Measurements from ENCODE around the gene EVI5. TPM values are rescaled to one million over a fixed set of nuclear protein-coding genes. Genes with fewer than 3 reads are reported as not detected.
"Not testable (repeated sequence)": the region's sequence is repeated elsewhere in the genome, so short reads cannot be mapped to it uniquely, and the experiment has no call there.

Gene EVI5
- total RNA-seq, 1 donor from 2014 or later, result 13.7 TPM

DNA sequence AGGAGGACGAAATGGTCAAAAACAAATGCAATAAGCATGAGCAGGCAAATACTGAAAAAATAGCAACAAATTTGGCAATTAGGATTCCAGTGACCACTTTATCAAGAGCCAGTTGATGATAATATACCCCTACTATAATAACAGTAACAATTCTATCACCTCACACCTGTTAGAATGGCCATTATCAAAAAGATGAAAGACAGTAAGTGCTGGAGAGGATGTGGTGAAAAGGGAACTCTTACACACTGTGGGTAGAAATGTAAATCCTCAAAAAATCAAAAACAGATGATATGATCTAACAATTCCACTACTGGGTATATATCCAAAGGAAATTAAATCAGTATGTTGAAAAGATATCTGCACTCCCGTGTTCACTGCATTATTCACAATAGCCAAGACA, 183.9 kb downstream of the EVI5 start:
- H3K36me3 ChIP-seq, result no peaks in the 10 kb centered on the region
- H3K4me2 ChIP-seq, result no peak overlapping the region
- H3K27ac ChIP-seq, result no peak overlapping the region
- DNase-seq (ENCODE audit: low spot score), result no peak
- H3K9me3 ChIP-seq (ENCODE audit: low read depth), result no peaks in the 10 kb centered on the region
- no peaks in the 10 kb centered on the region for H3K36me3 Mint-ChIP-seq
- H3K9ac ChIP-seq, result no peak overlapping the region
- no peak overlapping the region for H3K4me3 ChIP-seq
- H4K20me1 ChIP-seq (ENCODE audit: low read depth), result no peaks in the 10 kb centered on the region
- no peaks in the 10 kb centered on the region for H3K9me3 Mint-ChIP-seq
- H3K4me1 Mint-ChIP-seq, result no peaks in the 10 kb centered on the region
- H2AFZ ChIP-seq (replicated peaks), result no peak overlapping the region
- no peaks in the 10 kb centered on the region for H3K4me1 ChIP-seq
- no peaks in the 10 kb centered on the region for H3K27me3 Mint-ChIP-seq (ENCODE audit: insufficient read depth, low read depth)
- H3K4me3 Mint-ChIP-seq, result no peak overlapping the region
- H3K27ac Mint-ChIP-seq, result no peak overlapping the region
- TF ChIP-seq EZH2phosphoT487 (IDR thresholded peaks at IDR 0.05), result no peak
- TF ChIP-seq, protein P1, sequence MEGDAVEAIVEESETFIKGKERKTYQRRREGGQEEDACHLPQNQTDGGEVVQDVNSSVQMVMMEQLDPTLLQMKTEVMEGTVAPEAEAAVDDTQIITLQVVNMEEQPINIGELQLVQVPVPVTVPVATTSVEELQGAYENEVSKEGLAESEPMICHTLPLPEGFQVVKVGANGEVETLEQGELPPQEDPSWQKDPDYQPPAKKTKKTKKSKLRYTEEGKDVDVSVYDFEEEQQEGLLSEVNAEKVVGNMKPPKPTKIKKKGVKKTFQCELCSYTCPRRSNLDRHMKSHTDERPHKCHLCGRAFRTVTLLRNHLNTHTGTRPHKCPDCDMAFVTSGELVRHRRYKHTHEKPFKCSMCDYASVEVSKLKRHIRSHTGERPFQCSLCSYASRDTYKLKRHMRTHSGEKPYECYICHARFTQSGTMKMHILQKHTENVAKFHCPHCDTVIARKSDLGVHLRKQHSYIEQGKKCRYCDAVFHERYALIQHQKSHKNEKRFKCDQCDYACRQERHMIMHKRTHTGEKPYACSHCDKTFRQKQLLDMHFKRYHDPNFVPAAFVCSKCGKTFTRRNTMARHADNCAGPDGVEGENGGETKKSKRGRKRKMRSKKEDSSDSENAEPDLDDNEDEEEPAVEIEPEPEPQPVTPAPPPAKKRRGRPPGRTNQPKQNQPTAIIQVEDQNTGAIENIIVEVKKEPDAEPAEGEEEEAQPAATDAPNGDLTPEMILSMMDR (IDR thresholded peaks at IDR 0.05), result no peak
- TF ChIP-seq EZH2 (IDR thresholded peaks at IDR 0.05), result no peak
- H3K79me2 ChIP-seq (ENCODE audit: low read depth), result no peaks in the 10 kb centered on the region
- no peaks in the 10 kb centered on the region for H3K27me3 ChIP-seq
- no peaks in the 10 kb centered on the region for H3F3A ChIP-seq (ENCODE audit: low read depth)

DNA sequence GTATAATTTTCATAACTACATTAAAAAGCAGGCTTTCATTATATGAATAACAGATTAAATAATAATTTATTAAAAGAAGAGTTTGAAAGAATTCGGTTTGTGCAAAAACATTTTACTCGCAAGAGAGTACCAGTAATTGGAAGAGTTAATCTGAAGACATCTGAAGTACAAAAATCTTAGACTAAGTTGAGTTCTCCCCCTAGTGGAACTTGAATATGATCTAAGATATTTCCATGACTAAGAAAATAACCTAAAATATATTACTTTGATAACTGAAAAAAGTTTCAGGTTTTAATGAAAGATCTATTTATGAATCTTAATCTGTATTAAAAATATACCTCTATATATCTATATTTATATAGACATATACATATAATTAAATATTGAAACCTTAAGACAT, 185.7 kb downstream of the EVI5 start:
- Mint-ChIP-seq H3K27ac (no peak overlapping the region), H3K4me1 (no peaks in the 10 kb centered on the region), H3K4me3 (no peak overlapping the region), H3K36me3 (no peaks in the 10 kb centered on the region), H3K9me3 (no peaks in the 10 kb centered on the region), H3K27me3 (ENCODE audit: insufficient read depth, low read depth) (no peaks in the 10 kb centered on the region)
- Histone ChIP-seq H3K4me2 (no peak overlapping the region), H3K27me3 (no peaks in the 10 kb centered on the region), H3K9ac (no peak overlapping the region), H3K4me3 (no peak overlapping the region), H3K27ac (no peak overlapping the region), H3F3A (ENCODE audit: low read depth) (no peaks in the 10 kb centered on the region), H4K20me1 (ENCODE audit: low read depth) (no peaks in the 10 kb centered on the region), H2AFZ (replicated peaks) (no peak overlapping the region), H3K36me3 (no peaks in the 10 kb centered on the region), H3K4me1 (no peaks in the 10 kb centered on the region), H3K79me2 (ENCODE audit: low read depth) (no peaks in the 10 kb centered on the region), H3K9me3 (ENCODE audit: low read depth) (no peaks in the 10 kb centered on the region)
- TF ChIP-seq, protein P1 (IDR thresholded peaks at IDR 0.05), result peak; percentile 41
- TF ChIP-seq EZH2 (IDR thresholded peaks at IDR 0.05), result no peak
- peak; percentile 20 for DNase-seq (ENCODE audit: low spot score)

DNA sequence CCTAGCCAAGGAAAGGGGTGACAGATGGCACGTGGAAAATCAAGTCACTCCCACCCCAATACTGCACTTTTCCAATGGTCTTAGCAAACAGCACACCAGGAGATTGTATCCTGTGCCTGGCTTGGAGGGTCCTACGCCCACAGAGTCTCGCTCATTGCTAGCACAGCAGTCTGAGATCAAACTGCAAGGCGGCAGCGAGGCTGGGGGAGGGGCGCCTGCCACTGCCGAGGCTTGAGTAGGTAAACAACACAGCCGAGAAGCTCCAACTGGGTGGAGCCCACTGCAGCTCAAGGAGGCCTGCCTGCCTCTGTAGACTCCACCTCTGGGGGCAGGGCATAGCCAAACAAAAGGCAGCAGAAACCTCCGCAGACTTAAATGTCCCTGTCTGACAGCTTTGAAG, 195.5 kb downstream of the EVI5 start:
- not testable (repeated sequence) for H4K20me1 ChIP-seq (ENCODE audit: low read depth); H3K4me1 ChIP-seq; H3K9ac ChIP-seq; H3K27me3 ChIP-seq; H3K4me3 Mint-ChIP-seq; H3K9me3 ChIP-seq (ENCODE audit: low read depth); H3K4me1 Mint-ChIP-seq; H3K4me2 ChIP-seq; H3K27me3 Mint-ChIP-seq (ENCODE audit: insufficient read depth, low read depth); H3K36me3 ChIP-seq; H3F3A ChIP-seq (ENCODE audit: low read depth); H3K79me2 ChIP-seq (ENCODE audit: low read depth); H2AFZ ChIP-seq (replicated peaks); H3K27ac ChIP-seq; H3K27ac Mint-ChIP-seq; H3K4me3 ChIP-seq; DNase-seq (ENCODE audit: low spot score)
- Mint-ChIP-seq H3K36me3 (peaks cover 13% of the 10 kb centered on the region), H3K9me3 (peaks cover 17% of the 10 kb centered on the region)

DNA sequence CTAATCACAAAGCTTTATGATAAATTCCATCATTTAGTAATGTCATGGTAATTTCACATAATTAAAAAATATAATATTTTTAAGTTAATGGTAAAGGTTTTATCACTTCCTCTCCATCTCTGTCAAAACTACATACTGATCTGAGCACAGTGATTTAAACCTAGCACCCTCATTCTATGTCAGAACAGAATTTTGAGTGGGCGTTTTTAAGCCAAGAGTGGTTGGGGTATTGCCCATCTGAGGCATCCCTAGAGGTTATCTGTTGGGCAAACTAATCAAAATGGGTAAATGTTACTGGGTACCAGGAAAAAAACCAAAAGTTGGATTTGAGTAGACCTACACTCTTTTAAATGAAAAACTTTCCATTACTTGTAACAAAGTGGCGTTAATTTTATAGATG, 197.5 kb downstream of the EVI5 start:
- Histone ChIP-seq H3K9ac (no peak overlapping the region), H3K27ac (no peak overlapping the region), H3K4me3 (no peak overlapping the region), H3K9me3 (ENCODE audit: low read depth) (no peaks in the 10 kb centered on the region), H3K79me2 (ENCODE audit: low read depth) (no peaks in the 10 kb centered on the region), H3K4me1 (no peaks in the 10 kb centered on the region), H3F3A (ENCODE audit: low read depth) (no peaks in the 10 kb centered on the region), H3K36me3 (no peaks in the 10 kb centered on the region), H3K4me2 (no peak overlapping the region), H4K20me1 (ENCODE audit: low read depth) (no peaks in the 10 kb centered on the region), H2AFZ (replicated peaks) (no peak overlapping the region), H3K27me3 (no peaks in the 10 kb centered on the region)
- DNase-seq (ENCODE audit: low spot score), result no peak
- Mint-ChIP-seq H3K4me1 (no peaks in the 10 kb centered on the region), H3K4me3 (no peak overlapping the region), H3K36me3 (peaks cover 11% of the 10 kb centered on the region), H3K27ac (no peak overlapping the region), H3K27me3 (ENCODE audit: insufficient read depth, low read depth) (peaks cover 3% of the 10 kb centered on the region), H3K9me3 (peaks cover 15% of the 10 kb centered on the region)
- TF ChIP-seq EZH2phosphoT487 (IDR thresholded peaks at IDR 0.05) (no peak), EZH2 (IDR thresholded peaks at IDR 0.05) (no peak)
- TF ChIP-seq, protein P1 (IDR thresholded peaks at IDR 0.05), result no peak

All from neural progenitor cell (in vitro differentiated cells).